Mesothelial cell of epicardium (in vitro differentiated cells): ENCODE measurements around the gene KRT82. TPM values are rescaled to one million over a fixed set of nuclear protein-coding genes. Genes with fewer than 3 reads are reported as not detected.

Experiments
- DNase-seq, 2 experiments: peaks; one replicate each; pipeline ENCODE4 v3.0.0; 2021; ENCODE audit warnings: low spot score in 2 of 2; ENCODE audit not compliant: unreplicated experiment in 2 of 2
- H3K27ac Mint-ChIP-seq: 2 replicates; pipeline ENCODE4 v1.8.0; 2021; ENCODE audit warnings: mixed read lengths
- H3K27me3 Mint-ChIP-seq: 2 replicates; pipeline ENCODE4 v1.8.0; 2021; ENCODE audit warnings: low read depth, mixed read lengths
- H3K36me3 Mint-ChIP-seq: 2 replicates; pipeline ENCODE4 v1.8.0; 2021; ENCODE audit warnings: mixed read lengths
- H3K4me1 Mint-ChIP-seq: 2 replicates; pipeline ENCODE4 v1.8.0; 2021; ENCODE audit warnings: mixed read lengths
- H3K4me3 Mint-ChIP-seq: 2 replicates; pipeline ENCODE4 v1.8.0; 2021; ENCODE audit warnings: mild to moderate bottlenecking, moderate library complexity, mixed read lengths
- H3K9me3 Mint-ChIP-seq: 2 replicates; pipeline ENCODE4 v1.8.0; 2021; ENCODE audit warnings: mixed read lengths
- total RNA-seq: library from RNA; stranded (reverse); gene quantifications from 3 replicates; pipeline ENCODE4 v1.2.1, GENCODE V29; 2021
- TF ChIP-seq, protein P1 (sequence below): fragments of 200-600 bp; sonication (generic); IDR thresholded peaks from one replicate; pipeline ENCODE4 v1.5.0; 2021; ENCODE audit warnings: antibody characterized with exemption; ENCODE audit not compliant: unreplicated experiment

The KRT82 gene
- total RNA-seq, 1 donor from 2014 or later = not detected

DNA sequence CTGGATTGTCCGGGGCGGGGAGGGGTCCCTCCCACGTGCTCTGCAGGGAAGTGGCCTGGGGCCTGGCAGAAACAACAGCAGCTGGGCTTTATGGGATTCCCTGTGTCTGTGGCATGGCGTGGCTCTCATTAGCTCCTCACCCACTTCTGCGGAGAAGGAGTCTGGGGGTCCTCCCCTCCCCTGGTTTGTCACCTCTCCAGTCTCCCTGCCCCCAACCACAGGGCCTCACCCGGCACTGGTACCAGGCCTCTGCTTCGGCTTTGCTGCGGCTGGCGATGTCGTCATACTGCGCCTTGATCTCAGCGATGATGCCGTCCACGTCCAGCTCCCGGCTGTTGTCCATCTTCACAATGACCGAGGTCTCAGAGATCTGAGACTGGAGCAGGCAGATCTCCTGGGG is 6.4 kb downstream of the KRT82 start:
- H3K9me3 Mint-ChIP-seq = no peaks in the 10 kb centered on the region
- H3K27ac Mint-ChIP-seq = no peak overlapping the region
- no peaks in the 10 kb centered on the region for H3K4me1 Mint-ChIP-seq
- no peaks in the 10 kb centered on the region for H3K36me3 Mint-ChIP-seq
- no peak overlapping the region for H3K4me3 Mint-ChIP-seq
- TF ChIP-seq, protein P1, sequence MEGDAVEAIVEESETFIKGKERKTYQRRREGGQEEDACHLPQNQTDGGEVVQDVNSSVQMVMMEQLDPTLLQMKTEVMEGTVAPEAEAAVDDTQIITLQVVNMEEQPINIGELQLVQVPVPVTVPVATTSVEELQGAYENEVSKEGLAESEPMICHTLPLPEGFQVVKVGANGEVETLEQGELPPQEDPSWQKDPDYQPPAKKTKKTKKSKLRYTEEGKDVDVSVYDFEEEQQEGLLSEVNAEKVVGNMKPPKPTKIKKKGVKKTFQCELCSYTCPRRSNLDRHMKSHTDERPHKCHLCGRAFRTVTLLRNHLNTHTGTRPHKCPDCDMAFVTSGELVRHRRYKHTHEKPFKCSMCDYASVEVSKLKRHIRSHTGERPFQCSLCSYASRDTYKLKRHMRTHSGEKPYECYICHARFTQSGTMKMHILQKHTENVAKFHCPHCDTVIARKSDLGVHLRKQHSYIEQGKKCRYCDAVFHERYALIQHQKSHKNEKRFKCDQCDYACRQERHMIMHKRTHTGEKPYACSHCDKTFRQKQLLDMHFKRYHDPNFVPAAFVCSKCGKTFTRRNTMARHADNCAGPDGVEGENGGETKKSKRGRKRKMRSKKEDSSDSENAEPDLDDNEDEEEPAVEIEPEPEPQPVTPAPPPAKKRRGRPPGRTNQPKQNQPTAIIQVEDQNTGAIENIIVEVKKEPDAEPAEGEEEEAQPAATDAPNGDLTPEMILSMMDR = no peak
- DNase-seq = no peak
- peaks cover 18% of the 10 kb centered on the region for H3K27me3 Mint-ChIP-seq

DNA sequence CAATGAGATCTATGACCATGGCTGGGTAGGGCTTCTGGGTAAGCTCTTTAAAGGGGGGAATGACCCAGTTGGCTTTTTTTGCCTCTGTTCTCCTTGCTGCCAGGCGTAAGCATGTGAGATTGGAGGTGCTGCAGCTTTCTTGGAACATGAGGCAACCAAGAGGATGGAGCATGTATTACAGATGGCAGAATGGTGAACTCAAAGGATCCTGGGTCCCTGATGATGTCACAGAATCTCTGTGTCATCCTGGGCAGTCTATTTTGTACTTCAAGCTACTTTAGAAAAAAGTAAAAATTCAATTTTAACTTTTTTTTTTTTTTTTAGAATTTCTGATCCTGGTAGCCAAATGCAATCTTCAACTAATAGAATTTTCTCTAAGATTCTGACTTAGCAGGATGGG is 8.0 kb downstream of the KRT82 start:
- H3K4me1 Mint-ChIP-seq = no peaks in the 10 kb centered on the region
- no peak for DNase-seq
- H3K9me3 Mint-ChIP-seq = no peaks in the 10 kb centered on the region
- H3K27ac Mint-ChIP-seq = no peak overlapping the region
- TF ChIP-seq, protein P1 = no peak
- no peak overlapping the region for H3K4me3 Mint-ChIP-seq
- peaks cover 18% of the 10 kb centered on the region for H3K27me3 Mint-ChIP-seq
- H3K36me3 Mint-ChIP-seq = no peaks in the 10 kb centered on the region

DNA sequence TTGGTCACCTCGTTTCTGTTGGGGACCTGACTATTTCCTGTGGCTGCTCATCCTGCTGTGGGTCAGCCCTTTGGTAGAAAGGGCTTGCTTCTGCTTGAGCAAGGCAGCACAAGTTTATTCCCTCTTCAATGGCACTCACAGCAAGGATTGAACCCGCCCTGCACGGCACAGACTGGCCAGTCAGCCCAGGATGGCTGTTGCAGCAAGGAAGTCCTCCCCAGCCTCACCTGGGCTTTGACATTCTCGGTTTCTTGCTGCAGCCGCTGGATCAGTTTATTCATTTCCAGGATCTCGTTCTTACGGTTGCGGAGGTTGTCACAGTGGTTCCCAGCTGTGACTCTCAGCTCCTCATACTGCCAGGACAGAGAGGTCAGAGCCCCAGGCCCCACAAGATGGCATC is 9.5 kb downstream of the KRT82 start:
- Mint-ChIP-seq H3K4me1 (peaks cover 4% of the 10 kb centered on the region), H3K9me3 (no peaks in the 10 kb centered on the region), H3K36me3 (no peaks in the 10 kb centered on the region), H3K27ac (no peak overlapping the region), H3K27me3 (peaks cover 18% of the 10 kb centered on the region), H3K4me3 (no peak overlapping the region)
- no peak for DNase-seq
- TF ChIP-seq, protein P1 = no peak

DNA sequence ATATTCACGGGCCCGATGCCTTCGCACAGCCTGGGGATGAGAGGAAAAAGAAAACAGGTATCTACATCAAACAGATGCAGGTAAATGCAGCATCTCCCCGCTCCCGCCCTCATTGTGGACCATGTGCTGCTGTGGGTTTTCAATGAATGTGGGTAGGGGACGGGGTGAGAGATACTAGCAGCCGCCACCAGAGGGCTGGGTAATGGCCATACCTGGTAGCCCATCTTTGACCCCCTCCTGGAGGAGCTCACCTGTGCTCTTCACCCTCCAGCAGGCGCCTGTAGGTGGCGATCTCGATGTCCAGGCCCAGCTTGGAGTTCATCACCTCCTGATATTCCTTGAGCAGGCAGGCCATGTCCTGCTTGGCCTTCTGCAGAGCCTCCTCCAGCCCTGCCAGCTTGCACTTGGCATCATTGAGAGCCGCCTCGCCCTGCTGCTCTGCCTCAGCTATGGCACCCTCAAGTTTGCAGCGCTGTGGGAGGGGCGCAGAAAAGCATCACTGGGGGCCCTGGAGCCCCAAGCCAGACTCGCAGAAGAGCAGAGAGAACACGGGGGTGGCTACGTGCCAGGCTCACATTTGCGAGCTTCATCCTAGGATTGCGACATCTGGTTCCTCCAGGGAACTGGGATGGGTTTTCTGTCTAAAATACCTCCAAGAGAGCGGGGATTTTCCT is 10.2 kb downstream of the KRT82 start:
- TF ChIP-seq, protein P1 = peak; percentile 54
- no peak overlapping the region for H3K4me3 Mint-ChIP-seq
- no peak for DNase-seq
- H3K27ac Mint-ChIP-seq = no peak overlapping the region
- H3K36me3 Mint-ChIP-seq = no peaks in the 10 kb centered on the region
- H3K9me3 Mint-ChIP-seq = no peaks in the 10 kb centered on the region
- peaks cover 5% of the 10 kb centered on the region for H3K4me1 Mint-ChIP-seq
- peaks cover 18% of the 10 kb centered on the region for H3K27me3 Mint-ChIP-seq

DNA sequence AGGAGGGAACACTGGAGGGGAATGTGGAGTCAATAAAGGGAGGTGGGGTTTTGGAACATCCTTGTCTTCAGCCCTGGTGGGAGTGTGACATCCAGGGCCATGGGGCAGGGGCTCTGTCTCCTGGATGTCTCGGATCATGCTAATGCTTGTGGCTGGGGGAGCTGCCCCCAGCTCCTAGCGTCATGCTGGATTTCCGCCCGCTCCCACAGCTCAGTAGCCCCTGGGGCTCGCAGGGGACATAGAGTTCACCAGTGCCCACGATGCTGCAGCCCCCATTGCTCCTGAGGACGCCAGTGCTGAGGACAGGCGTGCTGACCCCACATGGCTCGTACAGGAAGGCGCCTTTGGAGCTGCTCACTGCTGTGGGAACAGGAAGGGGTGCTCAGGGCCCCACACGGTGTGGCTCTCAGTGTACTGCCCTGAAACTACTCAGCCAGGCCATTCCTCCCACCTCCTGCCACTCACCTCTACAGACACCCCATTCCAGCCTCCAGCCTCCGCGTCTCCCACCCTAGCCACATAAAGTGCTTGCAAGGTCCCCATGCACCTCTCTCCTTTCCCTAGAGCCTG is 11.2 kb downstream of the KRT82 start:
- Mint-ChIP-seq H3K27ac (no peak overlapping the region), H3K36me3 (no peaks in the 10 kb centered on the region), H3K27me3 (peaks cover 18% of the 10 kb centered on the region), H3K4me3 (no peak overlapping the region), H3K4me1 (peaks cover 7% of the 10 kb centered on the region), H3K9me3 (no peaks in the 10 kb centered on the region)
- TF ChIP-seq, protein P1 = no peak
- no peak for DNase-seq
